HFF-Myc (cell line): Measurements from ENCODE around the gene DENND1B.
"Not testable (repeated sequence)": the region's sequence is repeated elsewhere in the genome, so short reads cannot be mapped to it uniquely, and the experiment has no call there.

Experiments used
- DNase-seq: peaks from one replicate; pipeline ENCODE4 v3.0.0-alpha.2; 2011; ENCODE audit warnings: low read depth; ENCODE audit errors: extremely low read depth
- H3K4me3 ChIP-seq: replicated peaks from 2 replicates; pipeline ENCODE4 v1.5.1; 2011; ENCODE audit warnings: low read depth, mild to moderate bottlenecking, control low read depth, low read length
- CTCF ChIP-seq: IDR thresholded peaks from 2 replicates; pipeline ENCODE4 v1.5.1; 2012; ENCODE audit warnings: mild to moderate bottlenecking, low read depth, low read length, control low read depth; ENCODE audit errors: missing control alignments

Gene DENND1B

GRCh38 chr1:197769287-197769686, 6.0 kb downstream of the DENND1B start:
- no peak for DNase-seq
- no peak for TF ChIP-seq CTCF
- H3K4me3 ChIP-seq: no peak overlapping the region

GRCh38 chr1:197768014-197768805, 7.1 kb downstream of the DENND1B start:
- no peak for DNase-seq
- H3K4me3 ChIP-seq: no peak overlapping the region
- TF ChIP-seq CTCF: no peak

- DNase-seq: no peak
- TF ChIP-seq CTCF: no peak
Measured at GRCh38 chr1:197763769-197764168, 11.5 kb downstream of the DENND1B start.

GRCh38 chr1:197763307-197763706, 12.0 kb downstream of the DENND1B start:
- TF ChIP-seq CTCF: no peak
- DNase-seq: no peak
- no peak overlapping the region for H3K4me3 ChIP-seq

More at GRCh38 chr1:197763769-197764168, 11.5 kb downstream of the DENND1B start:
- H3K4me3 ChIP-seq: no peak overlapping the region

GRCh38 chr1:197761654-197762053, 13.6 kb downstream of the DENND1B start:
- no peak for TF ChIP-seq CTCF
- no peak overlapping the region for H3K4me3 ChIP-seq
- no peak for DNase-seq

- H3K4me3 ChIP-seq, DNase-seq: not testable (repeated sequence)
Measured at GRCh38 chr1:197755553-197755952, 19.7 kb downstream of the DENND1B start.

- H3K4me3 ChIP-seq, DNase-seq: not testable (repeated sequence)
Measured at GRCh38 chr1:197752652-197753164, 22.6 kb downstream of the DENND1B start.

- TF ChIP-seq CTCF: no peak
- no peak for DNase-seq
- no peak overlapping the region for H3K4me3 ChIP-seq
Measured at GRCh38 chr1:197750366-197750765, 24.9 kb downstream of the DENND1B start.
